Measurements from ENCODE around the gene CPSF4L. TPM values are rescaled to one million over a fixed set of nuclear protein-coding genes. Genes with fewer than 3 reads are reported as not detected.

Gene CPSF4L
- total and polyA plus RNA-seq, 2 donors (not counting 3 experiments of a cell fraction or from before 2014, with no cell fraction given) = not detected

- FAIRE-seq (no peak), DNase-seq (ENCODE audit: low read depth, low spot score) (no peak)
- no peaks in the 10 kb centered on the region for H3K9me1 ChIP-seq (replicated peaks; ENCODE audit: control insufficient read depth, extremely low read depth, insufficient read depth, low read length)
- no peak overlapping the region for H3K4me3 ChIP-seq (replicated peaks in 1 of 3; ENCODE audit: insufficient read depth in 1 of 3, low read depth in 1 of 3, low read length in 3 of 3)
- no peaks in the 10 kb centered on the region for H3K9me3 ChIP-seq (replicated peaks; ENCODE audit: control insufficient read depth, insufficient read depth, low read length)
- no peak overlapping the region for H3K4me2 ChIP-seq (ENCODE audit: insufficient read depth, low read length)
- H3K9ac ChIP-seq (replicated peaks; ENCODE audit: extremely low read depth, insufficient read depth, low read length) = no peak overlapping the region
- no peaks in the 10 kb centered on the region for H3K27me3 ChIP-seq (ENCODE audit: control insufficient read depth in 2 of 2, insufficient read depth in 2 of 2, low read length in 2 of 2)
- H3K79me2 ChIP-seq (ENCODE audit: control insufficient read depth, insufficient read depth, low read length) = peaks cover 21% of the 10 kb centered on the region
- peaks cover 6% of the 10 kb centered on the region for H3K4me1 ChIP-seq (ENCODE audit: control insufficient read depth, extremely low read depth, insufficient read depth, low read length)
- CTCF ChIA-PET = no interaction called here
- intact Hi-C loops (cut with micrococcal nuclease) (no loop called here), dilution Hi-C loops (cut with MboI; ENCODE audit: extremely low pct_ligation_motif_present, low sequenced_read_pairs) (no loop called here)
- TF ChIP-seq POLR2AphosphoS5 (IDR thresholded peaks at IDR 0.05; ENCODE audit: insufficient read depth, low read depth, low read length) = no peak
- TF ChIP-seq EZH2 (IDR thresholded peaks at IDR 0.05; ENCODE audit: borderline replicate concordance, low read depth, low read length, severe bottlenecking) = no peak
- TF ChIP-seq JUN (IDR thresholded peaks at IDR 0.05; ENCODE audit: borderline replicate concordance, insufficient read depth, insufficient read length, low read depth) = no peak
- no peaks in the 10 kb centered on the region for H4K20me1 ChIP-seq (replicated peaks; ENCODE audit: control insufficient read depth, extremely low read depth, insufficient read depth, low read length)
- H3K27ac ChIP-seq (ENCODE audit: insufficient read depth, low read depth, low read length) = no peak overlapping the region
- peaks cover 0 to 8% of the 10 kb centered on the region in 2 experiments for H3K36me3 ChIP-seq (ENCODE audit: control insufficient read depth in 2 of 2, extremely low read depth in 1 of 2, insufficient read depth in 2 of 2, low read length in 2 of 2)
- POLR2A ChIA-PET = no interaction called here
- no peak overlapping the region for H2AFZ ChIP-seq (ENCODE audit: low read depth, low read length)
- no TSS peak for BruUV-seq (replicated peaks)
Observed at GRCh38 chr17:73285603-73285908, 23.9 kb upstream of the CPSF4L start.

DNA sequence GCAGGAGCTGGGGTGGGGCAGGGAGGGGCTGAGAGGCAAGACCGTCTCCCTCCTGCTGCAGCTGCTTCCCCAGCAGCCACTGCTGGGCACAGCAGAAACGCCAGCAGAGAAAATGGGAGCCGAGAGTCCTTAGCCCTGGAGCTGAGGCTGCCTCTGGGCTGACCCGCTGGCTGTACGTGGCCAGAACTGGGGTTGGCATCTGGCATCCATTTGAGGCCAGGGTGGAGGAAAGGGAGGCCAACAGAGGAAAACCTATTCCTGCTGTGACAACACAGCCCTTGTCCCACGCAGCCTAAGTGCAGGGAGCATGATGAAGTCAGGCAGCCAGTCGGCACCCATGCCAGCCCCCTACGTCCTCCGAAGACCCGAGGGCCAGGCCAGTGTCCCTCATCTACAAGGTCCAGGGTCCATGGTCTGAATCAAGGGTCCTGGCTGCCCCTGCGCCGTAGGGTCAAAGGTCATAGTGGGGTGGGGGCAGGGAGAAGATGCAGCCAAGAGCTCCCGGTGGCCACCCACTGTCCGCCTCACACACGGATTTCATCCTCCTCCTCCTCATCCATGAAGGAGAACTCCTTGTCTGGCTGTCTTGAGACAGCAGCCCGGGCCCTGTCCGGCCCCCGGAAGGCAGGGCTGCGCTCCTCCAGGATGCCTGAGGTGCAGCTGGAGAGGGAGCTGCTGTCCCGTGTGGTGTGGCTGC lies 23.4 kb upstream of the CPSF4L start:
- Histone ChIP-seq H3K36me3 (ENCODE audit: control insufficient read depth in 2 of 2, extremely low read depth in 1 of 2, insufficient read depth in 2 of 2, low read length in 2 of 2) (peaks cover 0 to 8% of the 10 kb centered on the region in 2 experiments), H2AFZ (ENCODE audit: low read depth, low read length) (no peak overlapping the region), H3K27ac (ENCODE audit: insufficient read depth, low read depth, low read length) (no peak overlapping the region), H3K4me3 (replicated peaks in 1 of 3; ENCODE audit: insufficient read depth in 1 of 3, low read depth in 1 of 3, low read length in 3 of 3) (no peak overlapping the region), H3K27me3 (ENCODE audit: control insufficient read depth in 2 of 2, insufficient read depth in 2 of 2, low read length in 2 of 2) (no peaks in the 10 kb centered on the region), H3K9me3 (replicated peaks; ENCODE audit: control insufficient read depth, insufficient read depth, low read length) (no peaks in the 10 kb centered on the region), H3K4me2 (ENCODE audit: insufficient read depth, low read length) (no peak overlapping the region), H3K9ac (replicated peaks; ENCODE audit: extremely low read depth, insufficient read depth, low read length) (no peak overlapping the region), H4K20me1 (replicated peaks; ENCODE audit: control insufficient read depth, extremely low read depth, insufficient read depth, low read length) (no peaks in the 10 kb centered on the region), H3K9me1 (replicated peaks; ENCODE audit: control insufficient read depth, extremely low read depth, insufficient read depth, low read length) (no peaks in the 10 kb centered on the region), H3K79me2 (ENCODE audit: control insufficient read depth, insufficient read depth, low read length) (peaks cover 17% of the 10 kb centered on the region), H3K4me1 (ENCODE audit: control insufficient read depth, extremely low read depth, insufficient read depth, low read length) (peaks cover 6% of the 10 kb centered on the region)
- FAIRE-seq (no peak), DNase-seq (ENCODE audit: low read depth, low spot score) (no peak)
- no peak for TF ChIP-seq MAX (IDR thresholded peaks at IDR 0.05; ENCODE audit: insufficient read depth, insufficient read length)
- no peak for TF ChIP-seq POLR2AphosphoS5 (IDR thresholded peaks at IDR 0.05; ENCODE audit: insufficient read depth, low read depth, low read length)
- no peak for TF ChIP-seq POLR2A (IDR thresholded peaks at IDR 0.05; ENCODE audit: low read depth, low read length)
- TF ChIP-seq FOS (IDR thresholded peaks at IDR 0.05; ENCODE audit: borderline replicate concordance, insufficient read depth, low read length) = no peak
- ChIA-PET POLR2A (no interaction called here), CTCF (no interaction called here)
- intact Hi-C loops (cut with micrococcal nuclease) (no loop called here), dilution Hi-C loops (cut with MboI; ENCODE audit: extremely low pct_ligation_motif_present, low sequenced_read_pairs) (no loop called here)
- BruUV-seq (replicated peaks) = no TSS peak

Data from endothelial cell of umbilical vein (primary cell).